Thyroid gland (tissue), 4 donors: ENCODE measurements around the gene NKAPL.

Experiments used
- CTCF ChIP-seq, 6 experiments: fragments of 200-600 bp in 3 of 6; fragments of 450-650 bp in 3 of 6; sonication (generic) in 3 of 6; IDR thresholded peaks; one replicate each; pipeline ENCODE4 v1.5.1; 2016 to 2019; ENCODE audit warnings: antibody characterized with exemption in 6 of 6, mild to moderate bottlenecking in 2 of 6, inconsistent platforms in 1 of 6, moderate library complexity in 1 of 6
- POLR2A ChIP-seq, 2 donors: fragments of 450-650 bp; IDR thresholded peaks; one replicate each; pipeline ENCODE4 v1.6.1; 2017; ENCODE audit warnings: antibody characterized with exemption in 2 of 2, mild to moderate bottlenecking in 2 of 2, moderate library complexity in 1 of 2

- TF ChIP-seq CTCF (IDR thresholded peaks at IDR 0.05) = no peak
- TF ChIP-seq POLR2A (IDR thresholded peaks at IDR 0.05) = no peak
Observed at GRCh38 chr6:28220257-28221133, 38.6 kb upstream of the NKAPL start.
